Smooth muscle cell of the brain vasculature (primary cell): ENCODE measurements around the gene TARBP2.
"Not testable (repeated sequence)": the region's sequence is repeated elsewhere in the genome, so short reads cannot be mapped to it uniquely, and the experiment has no call there.

ENCODE experiments used
- DNase-seq: peaks from one replicate; pipeline ENCODE4 v3.0.0-alpha.2; 2012; ENCODE audit warnings: low read depth, low spot score

TARBP2 gene

DNA sequence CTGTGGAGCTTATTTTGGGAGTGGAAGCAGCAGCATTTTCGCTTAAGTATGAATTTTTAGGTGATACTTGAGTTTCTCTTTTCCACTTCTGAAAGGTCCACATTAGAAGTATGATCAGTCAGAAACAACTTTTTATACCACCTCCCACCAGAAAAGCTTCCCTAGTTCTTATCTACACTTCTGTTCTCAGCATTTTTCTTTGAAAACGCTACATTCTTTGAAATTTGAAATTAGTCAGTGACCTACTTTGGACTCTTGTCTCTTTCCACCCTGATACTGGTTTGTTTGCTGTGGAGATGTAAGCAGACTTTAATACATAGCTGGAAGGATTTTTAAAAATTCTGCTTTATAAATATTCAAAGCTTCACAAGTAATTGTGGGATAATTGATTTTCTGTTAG is 27.0 kb upstream of the TARBP2 start:
- DNase-seq: no peak

DNA sequence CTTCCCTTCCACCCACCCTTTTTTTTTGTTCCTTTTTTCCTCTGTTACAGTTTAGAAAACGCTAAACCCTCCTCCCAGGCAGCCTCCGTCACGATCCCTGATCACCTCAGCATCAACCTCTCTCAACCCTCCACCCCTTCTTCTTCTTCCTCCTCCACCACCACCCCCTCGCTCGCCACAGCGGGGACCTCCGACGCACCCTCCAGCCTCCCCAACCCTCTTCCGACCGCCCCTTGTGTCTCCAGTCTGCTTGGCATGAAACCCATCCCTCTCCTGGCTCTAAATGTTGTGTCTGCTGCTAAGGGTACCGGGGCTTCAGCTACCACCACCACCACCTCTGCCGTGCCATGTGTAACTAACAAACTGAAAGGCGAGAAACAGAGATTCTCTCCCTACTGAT is 26.3 kb upstream of the TARBP2 start:
- DNase-seq: no peak

DNA sequence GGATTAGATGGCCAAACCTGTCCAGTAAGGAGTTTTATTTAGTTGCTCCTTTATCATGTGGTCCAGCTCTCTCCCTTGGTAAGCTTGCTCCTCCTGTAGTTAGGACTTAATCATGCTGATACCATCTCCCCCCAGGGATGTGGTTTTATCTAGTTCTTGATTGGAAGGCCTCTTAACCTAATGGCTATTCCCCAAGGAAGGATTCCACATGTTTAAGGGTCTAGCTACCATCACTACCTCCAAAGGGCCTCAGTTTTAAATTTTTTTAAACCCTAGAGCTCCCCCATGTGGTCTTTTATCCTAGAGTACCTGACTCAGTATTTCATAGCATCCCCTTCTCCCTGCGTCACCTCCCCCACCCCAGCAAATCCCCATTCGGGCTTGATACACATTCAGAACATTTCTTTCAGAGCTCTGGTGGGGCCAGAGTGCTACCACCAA is 24.3 kb upstream of the TARBP2 start:
- no peak for DNase-seq

DNA sequence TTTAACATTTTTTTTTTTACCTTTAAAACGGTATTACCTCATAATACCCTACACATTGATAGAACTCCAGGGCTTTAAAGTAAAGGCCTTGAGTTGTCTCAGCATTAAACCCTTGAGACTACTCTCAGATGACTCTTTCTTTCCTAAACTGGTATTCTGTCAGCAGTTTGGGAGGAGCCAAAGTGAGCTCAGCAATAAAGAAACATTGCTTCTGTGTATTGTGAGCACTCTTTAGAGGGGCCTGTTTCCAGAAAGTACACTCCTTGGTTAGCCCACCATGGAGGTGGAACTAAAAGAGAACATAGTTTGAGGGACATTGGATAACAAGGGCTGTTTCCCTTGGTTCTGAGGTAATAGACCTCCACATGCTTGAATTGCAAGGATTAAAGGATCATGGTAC is 22.2 kb upstream of the TARBP2 start:
- no peak for DNase-seq

DNA sequence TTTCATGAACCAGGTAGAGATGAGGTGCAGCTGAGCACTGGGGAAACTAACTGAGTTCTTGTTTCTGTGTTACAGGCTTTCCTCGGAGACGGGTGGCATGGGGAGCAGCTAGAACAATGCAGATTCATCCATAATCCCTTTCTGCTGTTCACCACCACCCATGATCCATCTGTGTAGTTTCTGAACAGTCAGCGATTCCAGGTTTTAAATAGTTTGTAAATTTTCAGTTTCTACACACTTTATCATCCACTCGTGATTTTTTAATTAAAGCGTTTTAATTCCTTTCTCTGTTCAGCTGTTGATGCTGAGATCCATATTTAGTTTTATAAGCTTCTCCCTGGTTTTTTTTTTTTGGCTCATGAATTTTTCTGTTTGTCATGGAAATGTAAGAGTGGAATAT is 21.8 kb upstream of the TARBP2 start:
- DNase-seq: no peak

DNA sequence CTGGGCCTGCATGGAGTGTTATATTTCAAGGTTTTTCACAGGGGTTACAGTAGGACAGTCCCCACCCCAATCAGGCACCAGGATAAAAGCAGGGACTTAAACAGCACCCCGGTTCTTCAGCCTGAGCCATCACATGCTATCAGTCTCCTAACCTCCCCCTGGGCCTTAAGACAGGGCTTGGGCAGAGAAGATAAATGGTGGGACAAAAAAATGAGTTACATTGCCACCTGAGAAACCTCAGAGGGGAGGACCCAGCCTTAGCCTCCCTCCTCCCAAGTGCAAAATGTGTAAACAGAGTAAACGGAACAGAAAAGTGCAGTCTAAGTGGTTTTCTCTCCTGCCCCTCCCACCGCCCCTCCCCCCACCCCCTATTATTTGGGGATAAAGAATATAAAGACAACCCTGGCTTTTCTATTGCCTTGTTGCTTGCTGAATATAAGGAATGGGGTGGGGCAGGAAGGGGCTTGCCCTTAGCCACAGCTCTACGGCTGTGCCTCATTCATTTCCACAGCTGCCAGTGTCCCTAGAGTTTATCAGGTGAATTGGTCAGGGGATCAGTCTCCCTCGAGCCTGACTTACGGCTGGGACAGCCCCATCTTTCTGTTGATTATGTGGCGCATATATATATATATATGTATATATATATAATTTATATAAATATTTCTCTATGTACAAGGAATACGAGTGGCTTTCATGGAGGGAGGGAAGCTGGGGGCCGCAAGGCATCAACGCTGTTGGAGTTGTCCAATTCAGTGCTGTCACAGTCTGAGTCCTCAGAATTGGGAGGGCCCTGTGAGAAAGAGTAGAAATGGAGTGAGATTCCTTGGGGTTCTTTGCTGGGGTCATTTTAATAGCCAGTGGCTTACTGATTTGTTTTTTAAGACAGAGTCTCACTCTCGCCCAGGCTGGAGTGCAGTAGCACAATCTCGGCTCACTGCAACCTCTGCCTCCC is 20.3 kb upstream of the TARBP2 start:
- no peak for DNase-seq

DNA sequence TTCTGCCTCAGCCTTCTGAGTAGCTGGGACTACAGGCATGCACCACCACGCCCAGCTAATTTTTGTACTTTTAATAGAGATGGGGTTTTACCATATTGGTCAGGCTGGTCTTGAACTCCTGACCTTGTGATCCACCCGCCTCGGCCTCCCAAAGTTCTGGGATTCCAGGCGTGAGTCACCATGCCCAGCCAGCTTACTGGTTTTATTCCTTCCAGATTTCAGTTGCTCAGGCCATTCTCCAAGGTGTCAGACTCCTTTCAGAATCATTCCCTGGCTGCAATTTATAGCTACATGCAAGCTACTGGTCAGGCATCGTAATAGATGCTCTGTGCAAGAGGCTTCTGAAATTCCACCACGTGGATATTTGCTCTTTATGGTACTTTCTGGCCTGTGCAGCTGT is 19.6 kb upstream of the TARBP2 start:
- DNase-seq: not testable (repeated sequence)

DNA sequence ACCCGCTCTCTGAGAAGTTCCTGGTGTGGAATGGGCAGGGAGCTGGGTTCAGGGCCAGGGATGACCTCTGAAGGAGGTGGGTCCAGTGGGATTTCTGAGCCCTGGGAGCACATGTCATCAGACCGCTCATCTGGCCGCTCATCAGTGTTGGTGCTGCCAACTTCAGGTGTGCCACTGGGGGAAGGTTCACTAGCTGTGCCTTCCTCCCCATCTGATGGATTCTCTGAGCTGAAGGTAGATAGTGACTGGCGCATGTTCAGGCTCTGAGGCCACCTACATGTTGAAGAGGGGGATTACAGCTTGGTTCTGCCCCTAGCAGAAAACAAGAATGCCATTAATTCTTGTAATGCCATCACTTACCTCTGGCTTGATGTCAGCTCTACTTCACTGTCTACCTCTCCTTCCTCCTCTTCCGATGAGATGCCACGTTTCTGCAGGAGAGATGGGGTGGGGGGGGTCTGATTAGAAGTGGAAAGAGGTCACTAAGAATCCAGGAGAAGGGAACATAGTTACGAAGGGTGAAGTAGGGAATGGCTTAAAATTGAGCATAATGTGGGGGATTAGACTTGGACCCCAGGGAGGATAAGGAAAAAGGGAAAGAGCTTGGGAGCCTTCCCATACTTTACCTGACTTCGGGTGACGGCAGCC is 19.0 kb upstream of the TARBP2 start:
- DNase-seq: no peak

DNA sequence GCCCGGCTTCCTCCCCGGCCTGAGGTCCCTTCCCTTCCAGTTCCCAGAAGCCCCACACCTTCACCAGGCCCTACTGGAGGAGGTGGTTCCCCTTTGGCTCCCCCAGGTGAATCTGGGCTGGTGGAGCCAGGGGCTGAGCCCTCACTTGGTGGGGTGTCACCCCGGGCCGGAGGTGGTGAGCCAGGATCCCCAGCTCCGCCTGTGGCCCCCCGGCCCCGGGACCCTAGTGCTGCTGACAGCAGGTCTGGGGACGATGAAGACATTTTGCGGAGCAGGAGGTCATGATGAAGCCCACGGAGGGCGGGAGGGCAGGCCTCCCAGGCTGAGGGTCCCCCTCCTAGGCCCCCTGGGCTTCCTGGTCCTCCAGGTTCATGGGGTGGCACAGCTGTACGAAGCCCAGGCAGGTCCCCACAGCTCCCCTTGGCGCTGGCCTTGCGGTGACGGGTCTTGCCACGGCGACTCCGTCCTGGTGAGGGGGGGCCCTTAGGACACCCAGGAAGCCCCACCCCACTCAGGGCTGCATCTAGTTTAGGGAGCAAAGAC is 18.4 kb upstream of the TARBP2 start:
- no peak for DNase-seq

DNA sequence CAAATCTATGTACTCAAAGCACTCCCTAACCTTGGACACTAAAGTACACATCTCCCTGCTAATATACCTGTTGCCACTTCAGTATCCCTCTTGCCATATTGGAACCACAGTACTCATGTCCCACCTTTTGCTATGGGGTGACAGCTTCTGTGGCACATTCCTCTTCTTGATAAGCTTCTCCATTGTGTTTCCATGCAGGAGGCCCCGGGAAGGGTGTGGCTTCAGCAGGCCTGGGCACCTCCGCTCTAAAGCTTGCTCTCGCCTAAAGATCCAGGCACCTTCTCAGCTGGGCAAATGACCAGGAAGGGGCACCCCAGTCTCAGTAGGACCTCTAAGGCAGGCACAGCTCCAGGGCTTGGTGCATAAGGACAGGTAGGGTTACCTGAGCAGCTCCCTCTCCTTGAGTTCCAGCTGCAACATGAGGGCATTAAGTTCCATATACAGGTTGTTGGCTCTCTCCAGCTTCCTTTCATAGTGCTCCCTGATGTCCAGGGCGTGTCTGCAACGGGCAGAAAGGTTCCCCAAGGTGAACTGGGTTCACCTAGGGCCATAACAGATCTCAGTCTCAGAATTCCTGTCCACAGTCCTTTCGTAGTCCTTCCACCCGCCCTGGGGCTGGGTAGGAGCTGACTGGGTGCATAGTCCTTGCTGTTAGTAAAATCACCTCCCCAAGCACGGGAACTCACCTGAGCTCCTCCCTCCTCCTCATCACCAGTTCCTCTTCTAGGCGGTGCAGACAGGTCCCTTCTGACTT is 17.7 kb upstream of the TARBP2 start:
- no peak for DNase-seq

DNA sequence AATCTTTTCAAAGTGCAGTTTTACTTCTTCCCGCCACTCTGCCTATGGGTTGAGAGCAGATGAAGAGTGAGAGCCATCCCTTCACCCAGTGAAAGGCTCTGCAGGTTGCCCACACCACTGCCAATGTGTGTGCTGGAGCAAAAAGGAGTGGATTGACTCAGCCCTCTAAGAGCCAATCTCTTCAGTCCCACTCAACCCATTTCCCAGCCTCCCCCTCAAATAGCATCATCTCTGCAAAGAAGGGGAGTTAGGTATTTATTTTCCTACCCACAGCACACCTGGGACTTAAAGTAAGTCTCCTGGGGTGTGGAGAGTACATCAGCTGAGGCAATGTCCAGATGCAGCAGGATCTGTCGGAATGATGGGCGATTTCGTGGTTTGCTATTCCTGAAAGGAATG is 17.1 kb upstream of the TARBP2 start:
- no peak for DNase-seq

DNA sequence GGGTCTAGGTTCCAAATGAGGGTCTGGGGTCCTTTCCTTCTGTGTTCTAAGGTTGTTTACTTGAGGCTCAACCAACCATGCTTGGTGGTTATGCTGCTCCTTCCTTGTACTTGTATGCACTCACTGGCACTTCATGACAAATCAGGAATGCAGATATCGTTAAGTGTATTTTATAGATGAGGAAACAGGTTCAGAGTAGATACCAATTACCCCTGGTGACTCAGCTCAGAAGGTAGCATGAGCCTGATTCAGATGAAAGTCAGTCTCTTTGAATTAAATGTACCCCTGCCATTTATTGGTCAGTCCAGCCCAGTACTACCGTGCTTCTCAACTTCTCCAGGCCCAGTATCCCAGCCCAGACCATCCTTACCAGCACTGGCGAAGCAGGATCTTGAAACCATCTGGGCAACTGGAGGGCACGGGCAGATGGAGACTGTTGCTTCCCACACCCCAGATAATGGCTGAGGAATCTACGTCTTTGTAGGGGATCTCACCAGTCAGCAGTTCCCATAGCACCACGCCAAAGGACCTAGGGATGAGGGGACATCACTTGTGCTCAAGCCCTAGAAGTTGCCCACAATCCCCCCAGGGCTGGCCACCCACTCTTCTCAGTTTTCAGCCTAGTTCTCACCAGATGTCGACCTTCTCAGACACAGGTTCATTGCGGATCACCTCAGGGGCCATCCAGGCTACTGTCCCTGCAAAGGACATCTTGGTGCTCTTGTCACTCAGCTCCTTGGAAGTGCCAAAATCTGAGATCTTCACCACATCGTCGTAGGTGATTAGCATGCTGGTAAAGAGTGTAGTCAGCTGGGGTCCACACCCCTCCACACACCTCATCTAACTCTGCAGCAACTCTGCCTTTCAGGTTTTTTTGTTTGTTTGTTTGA is 16.2 kb upstream of the TARBP2 start:
- DNase-seq: no peak

DNA sequence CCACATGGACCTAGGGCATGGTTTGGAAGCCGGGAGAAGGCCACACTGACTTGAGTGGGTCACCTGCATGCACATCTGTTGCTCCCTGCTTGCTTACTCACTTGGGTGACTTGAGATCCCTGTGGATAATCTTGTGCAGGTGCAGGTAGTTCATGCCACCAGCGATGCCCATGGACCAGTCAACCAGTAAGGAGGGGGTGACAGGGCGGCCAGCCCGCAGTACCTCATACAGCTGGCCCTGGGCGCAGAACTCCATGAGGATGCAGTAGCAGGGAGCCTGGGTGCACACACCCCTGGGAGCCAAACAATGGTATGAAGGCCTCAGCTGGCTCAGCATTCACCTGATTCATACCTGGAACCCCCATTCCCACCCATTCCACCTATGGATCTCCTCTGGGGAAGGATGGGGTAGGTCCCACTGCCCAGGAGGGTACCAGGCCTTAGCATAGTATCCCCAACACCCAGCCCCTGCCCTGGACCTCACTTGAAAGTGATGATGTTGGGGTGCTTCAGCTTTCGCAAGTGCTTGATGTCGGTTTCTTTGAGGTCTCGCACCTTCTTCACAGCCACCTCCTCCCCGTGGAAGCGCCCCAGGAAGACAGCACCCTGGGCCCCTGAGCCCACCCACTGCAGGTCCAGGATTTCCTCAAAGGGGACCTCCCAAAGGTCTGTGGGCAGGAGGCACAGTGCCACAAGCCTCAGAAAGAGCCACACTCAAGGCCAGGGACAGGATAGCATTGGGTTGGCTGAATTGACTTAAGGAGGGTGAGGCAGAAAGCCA is 14.9 kb upstream of the TARBP2 start:
- DNase-seq: no peak

DNA sequence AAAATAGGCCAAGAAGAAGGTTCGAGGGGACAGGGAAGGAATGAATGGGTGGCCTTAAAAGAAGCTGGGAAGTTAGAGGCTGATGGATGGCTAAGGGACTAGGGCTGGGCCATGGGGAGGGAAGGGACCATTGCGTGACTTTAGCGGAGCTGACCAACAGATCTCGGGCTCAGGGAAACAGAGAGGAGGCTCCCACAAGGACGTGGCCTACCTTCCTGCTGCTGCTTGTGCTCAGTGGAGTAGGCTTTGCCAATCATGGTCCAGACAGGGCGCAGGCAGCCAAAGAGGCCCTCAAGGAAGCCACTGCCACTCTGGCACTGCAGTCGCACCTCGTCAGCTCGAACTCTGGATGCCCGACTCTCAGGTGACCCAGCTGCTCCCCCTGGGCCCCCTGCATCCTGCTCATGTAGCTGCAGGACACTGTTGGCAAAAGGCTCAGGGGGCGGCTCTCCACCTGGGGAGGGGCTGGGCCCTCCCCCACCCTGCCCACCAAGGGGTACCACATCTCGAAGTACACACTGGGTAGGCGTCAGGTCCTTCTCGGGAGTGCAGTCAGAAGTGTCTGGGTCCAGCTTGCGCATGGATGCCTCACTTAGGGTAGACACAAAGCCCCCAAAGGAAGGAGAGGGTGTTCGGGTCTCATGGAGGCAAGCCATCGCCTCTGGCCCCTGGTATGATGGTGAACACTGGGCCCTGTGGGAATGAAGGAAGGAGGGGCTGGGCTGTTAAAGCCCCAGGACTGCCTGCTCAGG is 14.2 kb upstream of the TARBP2 start:
- no peak for DNase-seq

DNA sequence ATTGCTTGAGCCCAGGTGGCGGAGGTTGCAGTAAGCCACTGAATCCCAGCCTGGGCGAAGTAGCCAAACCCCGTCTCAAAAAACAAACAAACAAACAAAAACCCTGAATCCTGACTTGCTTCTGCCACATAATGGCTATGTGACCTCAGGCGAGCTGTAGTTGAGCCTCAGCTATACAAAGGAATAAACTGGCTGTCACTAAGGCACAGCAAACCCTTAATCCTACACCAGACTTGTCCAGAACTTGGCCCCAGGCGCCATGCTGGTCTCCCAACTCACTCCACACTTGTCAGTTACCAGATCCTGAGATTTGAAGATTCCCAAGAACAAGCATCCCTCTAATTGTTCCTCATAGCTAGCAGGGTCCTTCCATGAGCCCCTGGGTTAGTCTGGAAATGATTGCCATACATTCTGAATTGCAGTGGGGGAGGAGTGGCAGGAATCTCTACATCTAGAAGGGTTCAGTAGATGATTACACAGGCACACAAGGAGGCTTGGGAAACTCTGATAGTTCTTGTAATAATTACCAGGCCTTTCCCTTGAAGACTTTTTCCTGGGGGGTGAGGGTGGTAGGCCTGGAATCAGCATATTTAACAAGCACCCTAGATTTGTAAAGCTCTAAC is 11.7 kb upstream of the TARBP2 start:
- DNase-seq: no peak

DNA sequence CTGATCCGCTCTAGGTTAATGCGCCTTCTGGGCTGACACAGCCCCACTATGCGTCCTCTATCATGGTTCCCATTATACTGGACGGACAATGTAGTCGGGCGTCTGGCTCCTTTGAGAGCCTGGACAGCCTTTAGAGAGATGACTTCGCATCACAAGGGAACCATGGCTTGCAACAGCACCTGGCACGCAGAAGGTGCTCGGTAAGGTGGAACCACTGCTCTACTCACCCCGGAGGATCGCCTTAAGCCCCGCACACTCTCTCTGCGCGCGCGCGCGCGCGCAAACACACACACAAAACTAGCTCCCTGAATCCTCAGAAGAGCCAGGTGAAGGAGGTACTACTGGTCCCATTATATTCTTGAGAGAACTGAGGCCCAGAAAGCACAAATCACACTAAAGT is 8.9 kb upstream of the TARBP2 start:
- DNase-seq: no peak

DNA sequence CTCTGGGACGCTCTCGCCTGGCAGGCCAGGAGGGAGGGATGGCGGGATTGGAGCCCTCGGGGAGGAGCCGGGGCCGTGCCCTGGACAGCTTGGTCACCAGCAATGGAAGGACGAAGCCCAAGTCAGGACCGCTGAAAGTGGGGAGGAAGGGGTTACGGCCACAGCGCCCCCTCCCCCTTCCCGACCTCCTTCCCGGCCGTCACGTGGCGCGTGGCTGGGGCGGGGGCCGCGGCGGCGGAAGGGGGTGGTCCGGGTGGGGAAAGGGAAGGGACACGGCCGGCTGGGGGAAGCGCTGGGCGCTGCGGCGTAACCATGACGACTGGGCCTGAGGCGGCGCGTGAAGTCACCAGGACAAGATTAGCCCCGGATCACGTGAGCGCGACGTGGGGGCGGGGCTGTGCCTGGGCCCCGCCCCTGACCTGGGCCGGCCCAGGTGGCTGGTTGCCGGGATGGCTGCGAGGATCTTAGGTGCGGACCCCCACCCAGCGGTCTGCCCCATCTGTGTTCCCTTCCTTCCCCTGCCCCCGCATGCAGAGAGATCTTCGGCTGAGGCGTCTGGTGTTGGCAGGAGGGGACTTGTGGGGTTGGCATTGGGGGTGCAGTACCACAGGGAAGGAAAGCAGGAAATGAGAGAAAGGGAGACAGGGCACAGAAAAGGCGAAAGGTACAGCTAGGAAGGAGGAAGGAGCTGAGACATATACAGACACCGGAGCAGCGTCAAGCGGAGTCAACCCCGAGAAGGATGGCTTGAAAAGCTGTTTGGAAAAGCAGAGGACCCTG is 8.1 kb upstream of the TARBP2 start:
- DNase-seq: peak; percentile 66
